ENCODE measurements around the gene CST1. TPM values are rescaled to one million over a fixed set of nuclear protein-coding genes. Genes with fewer than 3 reads are reported as not detected.

CST1 gene
- total RNA-seq, 1 experiment from 2014 or later = 1.7 TPM

DNA sequence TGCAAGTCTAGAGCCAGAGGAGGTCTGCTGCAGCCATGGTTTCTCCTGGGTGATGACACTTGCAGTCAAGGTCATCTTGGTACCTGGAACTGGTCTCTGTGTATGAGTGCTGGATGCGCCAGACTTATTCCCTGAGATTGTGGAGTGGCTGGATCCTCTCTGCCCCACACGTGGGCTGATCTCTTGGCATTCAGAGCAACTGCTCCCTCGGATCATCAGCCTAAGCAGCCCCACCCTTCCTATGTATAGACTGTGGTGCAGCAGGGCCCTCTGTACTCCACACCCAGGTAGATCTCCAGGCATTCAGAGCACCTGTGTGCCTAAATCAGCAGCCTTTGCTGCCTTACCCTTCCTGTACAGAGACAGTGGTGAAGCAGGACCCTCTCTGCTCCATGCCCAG, 49.8 kb downstream of the CST1 start:
- Histone ChIP-seq H3K4ac (ENCODE audit: low read depth, low read length) (no peak overlapping the region), H2AFZ (ENCODE audit: low read length) (no peak overlapping the region), H2AK5ac (ENCODE audit: insufficient read length, low read length) (no peak overlapping the region), H4K20me1 (ENCODE audit: control insufficient read depth, insufficient read depth, insufficient read length) (no peaks in the 10 kb centered on the region), H4K5ac (ENCODE audit: insufficient read length, low read depth, low read length) (no peak overlapping the region), H3K27me3 (ENCODE audit: insufficient read depth, low read length) (no peaks in the 10 kb centered on the region), H3K9me3 (ENCODE audit: control insufficient read depth, low read depth, low read length) (no peaks in the 10 kb centered on the region), H3K4me1 (ENCODE audit: insufficient read depth, low read length) (no peaks in the 10 kb centered on the region), H2BK15ac (ENCODE audit: low read depth, low read length) (no peak overlapping the region), H3K79me1 (ENCODE audit: insufficient read depth, low read depth, low read length, poor library complexity, severe bottlenecking) (no peaks in the 10 kb centered on the region), H3K23me2 (ENCODE audit: insufficient read length, low read depth, low read length, poor library complexity, severe bottlenecking) (no peaks in the 10 kb centered on the region), H3K56ac (ENCODE audit: insufficient read length, low read depth, low read length) (no peak overlapping the region), H2BK12ac (ENCODE audit: insufficient read length, low read depth, low read length) (no peak overlapping the region), H3K18ac (ENCODE audit: insufficient read length, low read depth, low read length) (no peak overlapping the region), H3K27ac (ENCODE audit: insufficient read length, low read depth, low read length) (no peak overlapping the region), H3K14ac (ENCODE audit: insufficient read depth, low read length) (no peak overlapping the region), H2BK5ac (ENCODE audit: insufficient read length, low read length) (no peak overlapping the region), H2BK20ac (ENCODE audit: low read depth, low read length, poor library complexity, severe bottlenecking) (no peak overlapping the region), H3K4me2 (ENCODE audit: insufficient read depth, insufficient read length, low read length) (no peak overlapping the region), H4K91ac (ENCODE audit: insufficient read length, low read depth, low read length) (no peak overlapping the region), H3K79me2 (ENCODE audit: insufficient read depth, low read length) (no peaks in the 10 kb centered on the region), H3T11ph (ENCODE audit: low read length) (no peak overlapping the region), H4K8ac (replicated peaks; ENCODE audit: insufficient read length, low read depth, low read length) (no peak overlapping the region), H3K9ac (ENCODE audit: extremely low read depth, insufficient read length, low read length) (no peak overlapping the region), H3K23ac (ENCODE audit: insufficient read length, low read depth, low read length) (no peak overlapping the region), H2BK120ac (ENCODE audit: low read depth, low read length, poor library complexity, severe bottlenecking) (no peak overlapping the region)
- no peak overlapping the region for H3K4me3 Mint-ChIP-seq
- peaks cover 1% of the 10 kb centered on the region; the same call in 1 of the 2 replicates for H3K27me3 Mint-ChIP-seq (ENCODE audit: low read depth)
- TF ChIP-seq, protein P1, sequence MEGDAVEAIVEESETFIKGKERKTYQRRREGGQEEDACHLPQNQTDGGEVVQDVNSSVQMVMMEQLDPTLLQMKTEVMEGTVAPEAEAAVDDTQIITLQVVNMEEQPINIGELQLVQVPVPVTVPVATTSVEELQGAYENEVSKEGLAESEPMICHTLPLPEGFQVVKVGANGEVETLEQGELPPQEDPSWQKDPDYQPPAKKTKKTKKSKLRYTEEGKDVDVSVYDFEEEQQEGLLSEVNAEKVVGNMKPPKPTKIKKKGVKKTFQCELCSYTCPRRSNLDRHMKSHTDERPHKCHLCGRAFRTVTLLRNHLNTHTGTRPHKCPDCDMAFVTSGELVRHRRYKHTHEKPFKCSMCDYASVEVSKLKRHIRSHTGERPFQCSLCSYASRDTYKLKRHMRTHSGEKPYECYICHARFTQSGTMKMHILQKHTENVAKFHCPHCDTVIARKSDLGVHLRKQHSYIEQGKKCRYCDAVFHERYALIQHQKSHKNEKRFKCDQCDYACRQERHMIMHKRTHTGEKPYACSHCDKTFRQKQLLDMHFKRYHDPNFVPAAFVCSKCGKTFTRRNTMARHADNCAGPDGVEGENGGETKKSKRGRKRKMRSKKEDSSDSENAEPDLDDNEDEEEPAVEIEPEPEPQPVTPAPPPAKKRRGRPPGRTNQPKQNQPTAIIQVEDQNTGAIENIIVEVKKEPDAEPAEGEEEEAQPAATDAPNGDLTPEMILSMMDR (conservative IDR thresholded peaks at IDR 0.05) = no peak
- no CpG with 5 or more reads among the region's 3 CpGs for WGBS (ENCODE audit: extremely low coverage, insufficient read length, low lambda C conversion rate)
- no peak overlapping the region for H3K27ac Mint-ChIP-seq
- H3K4me1 Mint-ChIP-seq = peaks cover 3 to 17% of the 10 kb centered on the region in 2 experiments; a peak in 3 of 4 replicates
- no peaks in the 10 kb centered on the region for H3K36me3 Mint-ChIP-seq (ENCODE audit: insufficient read depth in 1 of 3, low read depth in 3 of 3)
- no peak for DNase-seq
- H3K9me3 Mint-ChIP-seq = no peaks in the 10 kb centered on the region; a peak in 1 of 5 replicates
